Mesendoderm (in vitro differentiated cells): ENCODE measurements around the gene ITPR3.

Experiments
- DNase-seq: peaks from one replicate; pipeline ENCODE4 v3.0.0; 2013
- H2AK5ac ChIP-seq: 2 replicates; pipeline ENCODE4 v1.6.1; 2013; ENCODE audit warnings: low read length, inconsistent platforms
- H2BK120ac ChIP-seq: 2 replicates; pipeline ENCODE4 v1.6.1; 2013; ENCODE audit warnings: low read depth, mild to moderate bottlenecking, low read length, moderate library complexity, mixed read lengths
- H2BK15ac ChIP-seq: replicated peaks from 2 replicates; pipeline ENCODE4 v1.6.1; 2013; ENCODE audit warnings: low read depth, mild to moderate bottlenecking, moderate library complexity
- H2BK5ac ChIP-seq: 2 replicates; pipeline ENCODE4 v1.6.1; 2013; ENCODE audit warnings: low read length, inconsistent platforms
- H3K18ac ChIP-seq: 2 replicates; pipeline ENCODE4 v1.6.1; 2013; ENCODE audit warnings: mild to moderate bottlenecking, low read length, mixed read lengths
- H3K23ac ChIP-seq: one replicate; pipeline ENCODE4 v1.6.1; 2013; ENCODE audit warnings: low read length
- H3K27ac ChIP-seq: 2 replicates; pipeline ENCODE4 v1.5.1; 2013; ENCODE audit warnings: low read depth, mild to moderate bottlenecking, inconsistent platforms, low read length, moderate library complexity
- H3K27me3 ChIP-seq: 2 replicates; pipeline ENCODE4 v1.6.1; 2013; ENCODE audit warnings: low read length, control low read depth, mild to moderate bottlenecking, inconsistent platforms; ENCODE audit not compliant: insufficient read depth, poor library complexity
- H3K36me3 ChIP-seq: 2 replicates; pipeline ENCODE4 v1.6.1; 2013; ENCODE audit warnings: low read length, inconsistent platforms; ENCODE audit not compliant: control insufficient read depth, insufficient read depth
- H3K4ac ChIP-seq: one replicate; pipeline ENCODE4 v1.6.1; 2013; ENCODE audit warnings: low read depth, mild to moderate bottlenecking, low read length, moderate library complexity
- H3K4me1 ChIP-seq: 2 replicates; pipeline ENCODE4 v1.6.1; 2013; ENCODE audit warnings: low read depth, low read length, inconsistent platforms; ENCODE audit not compliant: control insufficient read depth
- H3K4me2 ChIP-seq: 2 replicates; pipeline ENCODE4 v1.6.1; 2013; ENCODE audit warnings: low read length
- H3K4me3 ChIP-seq: 2 replicates; pipeline ENCODE4 v1.5.1; 2013; ENCODE audit warnings: mild to moderate bottlenecking, low read length
- H3K56ac ChIP-seq: one replicate; pipeline ENCODE4 v1.6.1; 2013; ENCODE audit warnings: low read length
- H3K79me1 ChIP-seq: 2 replicates; pipeline ENCODE4 v1.6.1; 2013; ENCODE audit warnings: low read length, inconsistent platforms
- H3K79me2 ChIP-seq: 2 replicates; pipeline ENCODE4 v1.6.1; 2013; ENCODE audit warnings: mild to moderate bottlenecking, low read length; ENCODE audit not compliant: control insufficient read depth, insufficient read depth
- H3K9ac ChIP-seq: 2 replicates; pipeline ENCODE4 v1.6.1; 2013; ENCODE audit warnings: low read length, inconsistent platforms
- H4K5ac ChIP-seq: one replicate; pipeline ENCODE4 v1.6.1; 2013; ENCODE audit warnings: low read length
- H4K8ac ChIP-seq: one replicate; pipeline ENCODE4 v1.6.1; 2013; ENCODE audit warnings: low read depth, mild to moderate bottlenecking, control low read depth, low read length, moderate library complexity
- WGBS: extraction: QIAGEN DNeasy Blood & Tissue Kit; methylation state at CpG from one replicate; pipeline ENCODE4 v1.1.7; 2013; ENCODE audit warnings: low lambda C conversion rate, missing lambda C conversion rate; ENCODE audit not compliant: insufficient coverage; ENCODE audit errors: extremely low coverage; 5-methylcytosine and 5-hydroxymethylcytosine counted together

Gene ITPR3

GRCh38 chr6:33668914-33669313 is 47.8 kb downstream of the ITPR3 start:
- Histone ChIP-seq H3K4me1 (no peaks in the 10 kb centered on the region), H3K79me1 (no peaks in the 10 kb centered on the region)
- peak; percentile 44 for DNase-seq

GRCh38 chr6:33670086-33670660 is 49.1 kb downstream of the ITPR3 start:
- Histone ChIP-seq H4K8ac (no peak overlapping the region), H3K9ac (no peak overlapping the region), H3K36me3 (no peaks in the 10 kb centered on the region), H3K79me2 (no peaks in the 10 kb centered on the region), H4K5ac (no peak overlapping the region), H3K27me3 (no peaks in the 10 kb centered on the region), H2BK5ac (no peak overlapping the region), H3K4ac (no peak overlapping the region), H3K79me1 (no peaks in the 10 kb centered on the region), H2BK120ac (no peak overlapping the region), H3K4me2 (no peak overlapping the region), H3K4me1 (no peaks in the 10 kb centered on the region), H2AK5ac (no peak overlapping the region), H3K23ac (no peak overlapping the region), H3K56ac (no peak overlapping the region), H3K27ac (no peak overlapping the region), H3K4me3 (no peak overlapping the region), H2BK15ac (no peak overlapping the region), H3K18ac (no peak overlapping the region)
- no peak for DNase-seq
- no CpG with 5 or more reads among the region's 21 CpGs for WGBS

More at GRCh38 chr6:33668914-33669313, 47.8 kb downstream of the ITPR3 start:
- no peak overlapping the region for H3K23ac ChIP-seq
- no peak overlapping the region for H3K56ac ChIP-seq
- no peak overlapping the region for H3K4me2 ChIP-seq
- H3K18ac ChIP-seq: no peak overlapping the region
- no peaks in the 10 kb centered on the region for H3K36me3 ChIP-seq
- H3K27ac ChIP-seq: no peak overlapping the region
- no peak overlapping the region for H3K4me3 ChIP-seq
- no peak overlapping the region for H3K9ac ChIP-seq
- H2BK15ac ChIP-seq: no peak overlapping the region
- H3K79me2 ChIP-seq: no peaks in the 10 kb centered on the region
- no peak overlapping the region for H2BK120ac ChIP-seq
- H4K8ac ChIP-seq: no peak overlapping the region
- H4K5ac ChIP-seq: no peak overlapping the region
- no peak overlapping the region for H2AK5ac ChIP-seq
- H3K4ac ChIP-seq: no peak overlapping the region
- no peaks in the 10 kb centered on the region for H3K27me3 ChIP-seq
- WGBS: no CpG with 5 or more reads among the region's 17 CpGs
- no peak overlapping the region for H2BK5ac ChIP-seq

- DNase-seq: no peak
- Histone ChIP-seq H3K4me1 (no peaks in the 10 kb centered on the region), H4K5ac (no peak overlapping the region), H3K9ac (no peak overlapping the region), H2AK5ac (no peak overlapping the region), H2BK15ac (no peak overlapping the region), H2BK120ac (no peak overlapping the region), H3K27ac (no peak overlapping the region), H3K18ac (no peak overlapping the region), H3K4ac (no peak overlapping the region), H3K4me2 (no peak overlapping the region), H2BK5ac (no peak overlapping the region), H3K56ac (no peak overlapping the region), H3K23ac (no peak overlapping the region), H3K79me1 (no peaks in the 10 kb centered on the region), H3K27me3 (no peaks in the 10 kb centered on the region), H3K36me3 (no peaks in the 10 kb centered on the region), H3K79me2 (no peaks in the 10 kb centered on the region), H3K4me3 (no peak overlapping the region), H4K8ac (no peak overlapping the region)
- WGBS: no CpG with 5 or more reads among the region's 30 CpGs
These were observed 50.0 kb downstream of the ITPR3 start for GRCh38 chr6:33670971-33671743.

GRCh38 chr6:33671744-33672072 is 50.6 kb downstream of the ITPR3 start:
- Histone ChIP-seq H3K18ac (no peak overlapping the region), H3K27me3 (no peaks in the 10 kb centered on the region), H3K4me2 (no peak overlapping the region), H3K4me1 (no peaks in the 10 kb centered on the region), H4K5ac (no peak overlapping the region), H3K79me1 (no peaks in the 10 kb centered on the region), H3K23ac (no peak overlapping the region), H4K8ac (no peak overlapping the region), H2BK120ac (no peak overlapping the region), H2AK5ac (no peak overlapping the region), H2BK5ac (no peak overlapping the region), H3K9ac (no peak overlapping the region), H3K36me3 (no peaks in the 10 kb centered on the region), H3K56ac (no peak overlapping the region), H3K4ac (no peak overlapping the region), H3K4me3 (no peak overlapping the region), H3K79me2 (no peaks in the 10 kb centered on the region), H3K27ac (no peak overlapping the region), H2BK15ac (no peak overlapping the region)
- DNase-seq: no peak
- no CpG with 5 or more reads among the region's 3 CpGs for WGBS

- Histone ChIP-seq H3K4me2 (no peak overlapping the region), H3K18ac (no peak overlapping the region), H2BK15ac (no peak overlapping the region), H3K4me3 (no peak overlapping the region), H3K27ac (no peak overlapping the region), H3K23ac (no peak overlapping the region), H2BK120ac (no peak overlapping the region), H3K4ac (no peak overlapping the region), H3K27me3 (no peaks in the 10 kb centered on the region), H4K5ac (no peak overlapping the region), H3K4me1 (no peaks in the 10 kb centered on the region), H4K8ac (no peak overlapping the region), H3K36me3 (no peaks in the 10 kb centered on the region), H3K79me2 (no peaks in the 10 kb centered on the region), H2AK5ac (no peak overlapping the region), H2BK5ac (no peak overlapping the region), H3K79me1 (no peaks in the 10 kb centered on the region), H3K9ac (no peak overlapping the region), H3K56ac (no peak overlapping the region)
- WGBS: no CpG with 5 or more reads among the region's 5 CpGs
- peak; percentile 83 for DNase-seq
These were observed 51.7 kb downstream of the ITPR3 start for GRCh38 chr6:33672808-33673207.

- no peak overlapping the region for H2AK5ac ChIP-seq
- H3K4me2 ChIP-seq: no peak overlapping the region
- no peaks in the 10 kb centered on the region for H3K36me3 ChIP-seq
- no peaks in the 10 kb centered on the region for H3K27me3 ChIP-seq
- H2BK15ac ChIP-seq: no peak overlapping the region
- H3K27ac ChIP-seq: no peak overlapping the region
- no peak overlapping the region for H3K23ac ChIP-seq
- no peaks in the 10 kb centered on the region for H3K79me2 ChIP-seq
- no peak overlapping the region for H2BK120ac ChIP-seq
- no peak overlapping the region for H3K18ac ChIP-seq
- WGBS: no CpG with 5 or more reads among the region's 7 CpGs
- H3K9ac ChIP-seq: no peak overlapping the region
- H4K8ac ChIP-seq: no peak overlapping the region
- H3K56ac ChIP-seq: no peak overlapping the region
- no peaks in the 10 kb centered on the region for H3K79me1 ChIP-seq
- DNase-seq: no peak
- no peak overlapping the region for H3K4me3 ChIP-seq
- no peak overlapping the region for H4K5ac ChIP-seq
- H2BK5ac ChIP-seq: no peak overlapping the region
- no peaks in the 10 kb centered on the region for H3K4me1 ChIP-seq
- no peak overlapping the region for H3K4ac ChIP-seq
These were observed 52.7 kb downstream of the ITPR3 start for GRCh38 chr6:33673851-33674250.
